Measurements from ENCODE around the gene SCRN2.

The SCRN2 gene

GRCh38 chr17:47819475-47819874 lies 21.6 kb downstream of the SCRN2 start:
- H3K4me3 ChIP-seq (replicated peaks; ENCODE audit: insufficient read depth, low read length), result no peak overlapping the region
- no peak for TF ChIP-seq REST (IDR thresholded peaks at IDR 0.05; ENCODE audit: insufficient replicate concordance, low read depth)
- TF ChIP-seq SPI1 (IDR thresholded peaks at IDR 0.05; ENCODE audit: borderline replicate concordance, low read depth), result no peak
- no peak for TF ChIP-seq GABPA (IDR thresholded peaks at IDR 0.05; ENCODE audit: low read depth)
- TF ChIP-seq CTCF (IDR thresholded peaks at IDR 0.05; ENCODE audit: insufficient read depth, low read length), result no peak
- no peak for TF ChIP-seq POLR2AphosphoS5 (IDR thresholded peaks at IDR 0.05; ENCODE audit: low read depth)
- H3K27me3 ChIP-seq (ENCODE audit: insufficient read depth, poor library complexity, severe bottlenecking), result no peaks in the 10 kb centered on the region
- DNase-seq (ENCODE audit: low read depth in 1 of 2, low spot score in 1 of 2), result no peak
- no peak overlapping the region for H3K27ac ChIP-seq (replicated peaks)

DNA sequence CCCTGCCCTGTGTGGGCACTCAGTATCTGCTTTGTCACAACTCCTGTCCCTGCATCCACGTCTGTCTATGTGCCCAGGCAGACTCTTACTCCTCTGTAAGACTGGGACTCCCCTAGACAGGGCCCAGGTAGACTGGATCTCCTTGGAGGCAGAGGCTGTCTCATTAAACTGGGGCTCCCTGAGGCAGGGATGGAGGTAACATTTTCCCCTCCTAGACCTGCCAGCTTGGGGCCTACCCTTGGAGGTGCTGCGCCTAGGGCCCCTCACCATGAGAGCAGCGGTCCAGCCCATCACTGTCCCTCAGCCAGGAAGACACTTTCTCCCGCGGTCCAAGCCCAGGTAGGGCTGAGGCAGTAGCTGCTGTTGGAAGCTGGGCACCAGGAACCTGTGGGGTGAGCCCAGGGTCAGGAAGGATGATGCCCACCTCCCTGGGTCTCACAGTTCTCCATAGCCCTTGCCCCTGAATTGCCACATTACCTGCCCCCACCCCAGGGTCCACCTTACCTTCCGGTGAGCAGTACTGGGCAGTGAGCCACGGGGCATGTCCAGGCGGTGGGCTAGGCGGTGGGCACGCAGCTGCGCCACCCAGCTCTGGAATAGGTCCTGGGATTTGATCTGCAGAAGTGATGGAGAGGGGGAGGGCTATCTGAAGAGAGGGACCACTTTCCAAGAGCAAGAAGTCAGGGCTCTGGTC lies 22.9 kb downstream of the SCRN2 start:
- no peak overlapping the region for H3K4me3 ChIP-seq (replicated peaks; ENCODE audit: insufficient read depth, low read length)
- TF ChIP-seq POLR2AphosphoS5 (IDR thresholded peaks at IDR 0.05; ENCODE audit: low read depth), result no peak
- TF ChIP-seq REST (IDR thresholded peaks at IDR 0.05; ENCODE audit: insufficient replicate concordance, low read depth), result no peak
- TF ChIP-seq GABPA (IDR thresholded peaks at IDR 0.05; ENCODE audit: low read depth), result no peak
- TF ChIP-seq SPI1 (IDR thresholded peaks at IDR 0.05; ENCODE audit: borderline replicate concordance, low read depth), result no peak
- no peak for TF ChIP-seq CTCF (IDR thresholded peaks at IDR 0.05; ENCODE audit: insufficient read depth, low read length)
- H3K27me3 ChIP-seq (ENCODE audit: insufficient read depth, poor library complexity, severe bottlenecking), result no peaks in the 10 kb centered on the region
- DNase-seq (ENCODE audit: low read depth in 1 of 2, low spot score in 1 of 2), result no peak
- H3K27ac ChIP-seq (replicated peaks), result no peak overlapping the region

DNA sequence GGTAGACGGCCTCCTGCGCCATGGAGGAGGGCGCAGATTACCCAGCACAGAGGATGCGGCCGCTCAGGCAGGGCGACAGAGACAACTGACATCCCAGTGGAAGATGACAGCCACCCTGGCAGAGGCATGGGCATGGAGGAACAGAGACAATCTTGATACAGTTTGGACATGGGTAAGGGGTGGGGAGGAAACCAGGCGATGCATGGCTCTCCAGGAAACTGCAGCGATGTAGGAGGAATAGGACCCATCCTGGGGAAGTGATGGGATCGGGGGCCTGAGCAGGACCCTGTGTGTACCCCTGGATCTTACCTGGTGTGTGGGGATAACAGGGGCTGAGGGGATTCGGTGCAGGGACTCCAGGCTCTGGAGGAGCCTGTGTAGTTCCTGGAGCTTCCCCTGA lies 24.1 kb downstream of the SCRN2 start:
- no peak for DNase-seq (ENCODE audit: low read depth in 1 of 2, low spot score in 1 of 2)
- H3K27me3 ChIP-seq (ENCODE audit: insufficient read depth, poor library complexity, severe bottlenecking), result no peaks in the 10 kb centered on the region
- H3K27ac ChIP-seq (replicated peaks), result no peak overlapping the region
- TF ChIP-seq GABPA (IDR thresholded peaks at IDR 0.05; ENCODE audit: low read depth), result no peak
- TF ChIP-seq CTCF (IDR thresholded peaks at IDR 0.05; ENCODE audit: insufficient read depth, low read length), result no peak
- no peak for TF ChIP-seq REST (IDR thresholded peaks at IDR 0.05; ENCODE audit: insufficient replicate concordance, low read depth)
- no peak for TF ChIP-seq POLR2AphosphoS5 (IDR thresholded peaks at IDR 0.05; ENCODE audit: low read depth)
- TF ChIP-seq SPI1 (IDR thresholded peaks at IDR 0.05; ENCODE audit: borderline replicate concordance, low read depth), result no peak
- no peak overlapping the region for H3K4me3 ChIP-seq (replicated peaks; ENCODE audit: insufficient read depth, low read length)

Measured in HL-60 (cell line).